ENCODE measurements around the gene GABRP.

- no peak for TF ChIP-seq POU6F1 (CRISPR knock-in tag; IDR thresholded peaks at IDR 0.05; ENCODE audit: borderline replicate concordance, low read depth)
- TF ChIP-seq ZNF8 (CRISPR knock-in tag; IDR thresholded peaks at IDR 0.05), result no peak
- no peak for TF ChIP-seq PATZ1 (CRISPR knock-in tag; IDR thresholded peaks at IDR 0.05; ENCODE audit: borderline replicate concordance)
These were observed 60.3 kb downstream of the GABRP start for GRCh38 chr5:170843870-170844269.
